Nephron progenitor cell (in vitro differentiated cells): Measurements from ENCODE around the gene PTPRR.

Experiments used
- DNase-seq: peaks from one replicate; pipeline ENCODE4 v3.0.0; 2021
- H3K27ac Mint-ChIP-seq: 2 replicates; pipeline ENCODE4 v1.8.0; 2021; ENCODE audit warnings: mild to moderate bottlenecking, moderate library complexity, mixed read lengths
- H3K27me3 Mint-ChIP-seq: 2 replicates; pipeline ENCODE4 v1.8.0; 2021; ENCODE audit warnings: mild to moderate bottlenecking, low read depth, mixed read lengths; ENCODE audit not compliant: poor library complexity
- H3K36me3 Mint-ChIP-seq: 2 replicates; pipeline ENCODE4 v1.8.0; 2021; ENCODE audit warnings: low read depth, mixed read lengths
- H3K4me1 Mint-ChIP-seq: 2 replicates; pipeline ENCODE4 v1.8.0; 2021; ENCODE audit warnings: mixed read lengths
- H3K4me3 Mint-ChIP-seq: 2 replicates; pipeline ENCODE4 v1.8.0; 2021; ENCODE audit warnings: mild to moderate bottlenecking, moderate library complexity, mixed read lengths
- H3K9me3 Mint-ChIP-seq: 2 replicates; pipeline ENCODE4 v1.8.0; 2021; ENCODE audit warnings: mild to moderate bottlenecking, moderate library complexity, mixed read lengths
- CTCF ChIP-seq: fragments of 200-600 bp; sonication (generic); IDR thresholded peaks from 2 replicates; pipeline ENCODE4 v1.5.0; 2021; ENCODE audit warnings: antibody characterized with exemption

The PTPRR gene

GRCh38 chr12:70936203-70936813, 15.8 kb upstream of the PTPRR start:
- Mint-ChIP-seq H3K36me3 (no peaks in the 10 kb centered on the region), H3K4me1 (no peaks in the 10 kb centered on the region), H3K27ac (no peak overlapping the region), H3K27me3 (peaks cover 13% of the 10 kb centered on the region), H3K9me3 (no peaks in the 10 kb centered on the region), H3K4me3 (no peak overlapping the region)
- TF ChIP-seq CTCF, result no peak
- no peak for DNase-seq

- H3K9me3 Mint-ChIP-seq, result no peaks in the 10 kb centered on the region
- peaks cover 8% of the 10 kb centered on the region for H3K27me3 Mint-ChIP-seq
- H3K4me1 Mint-ChIP-seq, result no peaks in the 10 kb centered on the region
- no peak overlapping the region for H3K4me3 Mint-ChIP-seq
- no peak for TF ChIP-seq CTCF
- DNase-seq, result no peak
- no peak overlapping the region for H3K27ac Mint-ChIP-seq
- no peaks in the 10 kb centered on the region for H3K36me3 Mint-ChIP-seq
Observed at GRCh38 chr12:70933133-70933532, 12.6 kb upstream of the PTPRR start.

GRCh38 chr12:70929029-70929428, 8.5 kb upstream of the PTPRR start:
- peaks cover 5% of the 10 kb centered on the region for H3K27me3 Mint-ChIP-seq
- no peaks in the 10 kb centered on the region for H3K4me1 Mint-ChIP-seq
- no peak overlapping the region for H3K4me3 Mint-ChIP-seq
- no peaks in the 10 kb centered on the region for H3K36me3 Mint-ChIP-seq
- no peak for DNase-seq
- H3K27ac Mint-ChIP-seq, result no peak overlapping the region
- no peaks in the 10 kb centered on the region for H3K9me3 Mint-ChIP-seq
- TF ChIP-seq CTCF, result no peak

- Mint-ChIP-seq H3K27me3 (no peaks in the 10 kb centered on the region), H3K4me3 (no peak overlapping the region), H3K4me1 (no peaks in the 10 kb centered on the region), H3K36me3 (no peaks in the 10 kb centered on the region), H3K27ac (no peak overlapping the region), H3K9me3 (no peaks in the 10 kb centered on the region)
- DNase-seq, result no peak
- TF ChIP-seq CTCF, result no peak
Observed at GRCh38 chr12:70928071-70928470, 7.5 kb upstream of the PTPRR start.

GRCh38 chr12:70927356-70927755, 6.8 kb upstream of the PTPRR start:
- DNase-seq, result no peak
- H3K27me3 Mint-ChIP-seq, result no peaks in the 10 kb centered on the region
- H3K9me3 Mint-ChIP-seq, result no peaks in the 10 kb centered on the region
- H3K4me3 Mint-ChIP-seq, result no peak overlapping the region
- TF ChIP-seq CTCF, result no peak
- no peaks in the 10 kb centered on the region for H3K36me3 Mint-ChIP-seq
- no peak overlapping the region for H3K27ac Mint-ChIP-seq
- H3K4me1 Mint-ChIP-seq, result peaks cover under 1% of the 10 kb centered on the region

GRCh38 chr12:70925539-70925938, 5.0 kb upstream of the PTPRR start:
- no peaks in the 10 kb centered on the region for H3K36me3 Mint-ChIP-seq
- no peak overlapping the region for H3K4me3 Mint-ChIP-seq
- peaks cover 16% of the 10 kb centered on the region for H3K4me1 Mint-ChIP-seq
- no peak for TF ChIP-seq CTCF
- no peak overlapping the region for H3K27ac Mint-ChIP-seq
- no peak for DNase-seq
- H3K27me3 Mint-ChIP-seq, result peaks cover 16% of the 10 kb centered on the region
- H3K9me3 Mint-ChIP-seq, result no peaks in the 10 kb centered on the region
